Activated CD4-positive, alpha-beta T cell treated with anti-CD3 and anti-CD28 coated beads, Interleukin-2, amount 50 U/mL, for 48 hours (primary cell): ENCODE results near the gene SLC19A1.

Source experiments
- DNase-seq, 2 experiments: peaks; one replicate each; pipeline ENCODE4 v3.0.0-alpha.2; 2020

The SLC19A1 gene

DNA sequence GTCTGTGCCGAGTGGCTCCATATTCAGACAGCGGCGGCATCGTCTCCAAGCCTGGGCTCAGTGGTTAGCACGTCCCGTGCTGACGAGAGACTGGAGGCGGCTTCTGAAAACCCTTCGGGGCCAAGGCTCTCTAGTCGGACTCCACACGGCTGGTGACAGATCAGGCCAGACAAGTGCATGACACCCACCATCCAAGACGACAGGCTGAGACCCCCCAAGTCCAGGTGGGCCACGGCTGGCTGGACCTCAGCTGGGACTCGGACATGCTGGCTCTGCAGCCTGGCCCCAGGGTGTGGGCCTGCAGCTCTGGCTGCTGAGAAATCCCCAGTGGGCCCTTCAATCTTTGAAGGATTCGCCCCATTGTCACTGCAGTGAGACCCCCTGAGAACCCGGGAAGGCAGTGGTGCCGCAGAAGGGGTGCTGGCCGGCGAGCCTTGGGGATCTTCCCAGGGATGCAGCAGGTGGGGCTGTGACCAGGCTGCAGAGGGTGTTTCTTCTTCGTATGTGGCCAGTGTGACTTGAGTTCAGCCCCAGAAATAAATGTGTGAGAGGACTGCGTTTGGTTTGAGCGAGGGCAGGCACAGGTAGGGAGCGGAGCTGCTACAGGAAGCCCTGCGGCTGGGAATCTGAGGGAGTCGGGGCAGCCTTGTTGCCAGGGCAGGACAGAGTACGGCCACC is 15.9 kb upstream of the SLC19A1 start:
- DNase-seq: no peak

DNA sequence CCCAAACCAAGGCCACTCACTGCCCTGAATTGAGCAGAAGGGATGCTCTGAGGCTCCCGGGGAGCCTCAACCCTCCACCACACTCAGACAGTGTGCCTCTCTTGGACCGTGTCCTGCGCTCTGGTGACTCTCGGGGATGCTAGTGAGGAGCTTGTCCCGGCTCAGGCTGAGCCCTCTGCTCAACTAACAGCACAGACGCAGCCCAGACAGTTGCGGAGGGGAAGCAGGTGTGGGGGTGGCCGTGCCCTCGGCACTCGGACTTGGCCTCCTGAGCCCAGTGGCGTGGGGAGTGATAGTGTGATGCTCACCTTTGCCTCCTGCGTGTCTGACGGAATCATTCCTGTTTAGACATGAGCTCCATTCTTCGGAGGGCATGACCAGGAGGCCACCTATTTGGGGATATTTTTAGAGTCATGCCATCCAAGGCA is 15.4 kb upstream of the SLC19A1 start:
- no peak for DNase-seq

DNA sequence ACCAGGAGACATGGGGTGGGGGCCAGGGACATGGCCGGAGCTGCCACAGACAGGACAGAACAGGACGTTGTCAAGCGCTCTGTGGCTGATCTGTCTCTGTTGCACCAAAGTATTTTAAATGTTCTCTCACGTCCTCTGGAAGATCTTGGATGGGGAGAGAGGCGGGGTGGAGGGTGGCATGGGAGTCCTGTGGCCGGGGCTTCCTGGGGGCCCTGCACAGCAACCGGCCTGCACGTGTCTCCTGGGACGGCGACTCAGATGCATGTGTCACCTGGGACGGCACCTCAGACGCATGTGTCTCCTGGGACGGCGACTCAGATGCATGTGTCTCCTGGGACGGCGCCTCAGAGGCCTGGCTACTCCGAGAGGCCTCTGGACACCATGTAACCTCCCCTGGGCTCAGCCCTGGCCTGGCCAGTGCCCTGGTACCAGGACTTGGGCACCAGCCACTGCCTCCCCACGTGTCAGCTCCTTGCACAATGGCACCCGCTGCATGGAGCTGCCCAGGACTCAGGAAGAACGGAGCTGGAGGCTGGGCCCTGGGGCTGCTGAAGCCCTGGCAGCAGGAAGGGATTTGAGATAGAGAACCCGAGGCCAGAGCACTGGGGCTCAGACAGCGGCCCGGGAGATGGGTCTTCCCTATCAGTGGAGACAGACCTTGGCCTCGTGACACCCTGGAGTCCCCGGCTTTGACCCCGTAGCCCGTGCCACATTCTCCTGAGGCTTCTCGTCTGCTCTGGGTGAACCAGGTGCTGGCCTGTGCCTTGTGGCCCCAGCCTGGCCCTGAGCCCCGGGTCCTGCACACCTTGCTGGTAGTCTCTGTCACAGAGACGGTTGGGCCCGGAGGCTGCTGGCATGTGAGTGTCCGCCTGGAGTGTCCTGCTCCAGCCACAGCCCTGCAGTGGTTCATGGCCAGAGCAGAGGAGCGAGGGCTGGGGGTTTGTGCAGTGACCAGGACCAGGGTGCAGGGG is 14.7 kb upstream of the SLC19A1 start:
- no peak for DNase-seq

DNA sequence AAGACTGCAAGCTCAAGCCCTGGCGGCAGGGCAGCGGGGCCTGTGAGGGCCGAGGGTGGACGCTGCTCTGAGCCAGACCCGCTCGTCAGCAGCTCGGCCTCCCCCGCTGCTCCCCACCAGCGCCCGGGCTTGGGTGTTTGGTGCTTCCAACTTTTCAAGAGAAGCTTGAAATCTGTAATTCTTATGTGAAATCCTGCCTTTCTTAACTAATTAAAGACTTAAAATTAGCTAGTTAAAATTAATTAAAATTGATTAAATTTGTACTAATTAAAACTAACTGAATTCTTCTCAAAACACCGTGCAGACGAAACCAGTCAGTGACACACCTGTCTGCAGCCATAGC is 14.0 kb upstream of the SLC19A1 start:
- no peak for DNase-seq

DNA sequence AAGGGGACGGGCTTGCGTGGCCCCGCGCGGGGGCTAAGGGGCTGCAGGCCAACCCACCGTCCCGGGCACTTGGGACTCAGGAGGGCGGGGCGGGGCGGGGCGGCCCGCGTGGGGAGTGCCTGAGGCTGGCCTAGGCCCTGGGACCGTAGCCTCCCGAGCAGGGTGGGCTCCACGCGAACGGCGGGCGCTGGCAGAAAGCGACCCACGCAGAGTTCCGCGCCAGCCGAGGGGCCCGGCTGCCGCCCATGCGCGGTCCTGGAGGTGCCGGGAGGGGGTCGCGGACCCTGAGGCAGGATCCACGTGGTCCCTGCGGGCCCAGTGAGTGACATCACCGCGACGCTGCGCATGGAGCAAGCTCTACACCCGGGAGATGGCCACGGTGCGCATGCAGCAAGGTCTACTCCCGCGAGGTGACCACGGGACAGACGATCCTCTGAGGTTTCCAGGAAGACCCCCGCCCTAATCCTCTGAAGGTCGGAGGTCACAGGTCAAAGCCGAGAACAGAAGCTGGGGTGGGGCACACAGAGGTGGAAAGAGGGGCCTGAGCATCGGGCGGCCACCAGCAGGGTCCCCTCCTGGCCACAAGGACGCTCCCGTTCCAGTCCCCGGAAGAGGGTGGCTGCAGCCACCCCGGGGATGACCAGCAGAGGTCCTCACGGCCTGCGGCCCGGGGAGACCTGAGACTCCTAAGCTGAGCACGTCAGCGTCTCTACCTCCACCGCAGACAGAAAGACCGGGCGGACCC is 13.5 kb upstream of the SLC19A1 start:
- peak; percentile 56 to 66 for DNase-seq

DNA sequence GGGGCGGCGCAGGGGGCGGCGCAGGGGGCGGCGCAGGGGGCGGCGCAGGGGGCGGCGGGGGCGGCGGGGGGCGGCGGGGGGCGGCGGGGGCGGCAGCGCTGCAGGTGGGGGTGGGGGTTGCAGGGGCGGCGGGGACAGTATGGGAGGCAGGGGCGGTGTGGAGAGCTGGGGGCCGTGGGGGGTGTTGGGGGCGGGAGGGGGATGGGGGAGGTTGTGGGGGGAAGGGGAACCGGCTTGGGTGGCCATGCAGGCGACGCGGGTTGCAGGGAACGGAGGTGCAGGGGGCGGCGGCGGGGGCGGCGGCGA is 13.0 kb upstream of the SLC19A1 start:
- no peak for DNase-seq

DNA sequence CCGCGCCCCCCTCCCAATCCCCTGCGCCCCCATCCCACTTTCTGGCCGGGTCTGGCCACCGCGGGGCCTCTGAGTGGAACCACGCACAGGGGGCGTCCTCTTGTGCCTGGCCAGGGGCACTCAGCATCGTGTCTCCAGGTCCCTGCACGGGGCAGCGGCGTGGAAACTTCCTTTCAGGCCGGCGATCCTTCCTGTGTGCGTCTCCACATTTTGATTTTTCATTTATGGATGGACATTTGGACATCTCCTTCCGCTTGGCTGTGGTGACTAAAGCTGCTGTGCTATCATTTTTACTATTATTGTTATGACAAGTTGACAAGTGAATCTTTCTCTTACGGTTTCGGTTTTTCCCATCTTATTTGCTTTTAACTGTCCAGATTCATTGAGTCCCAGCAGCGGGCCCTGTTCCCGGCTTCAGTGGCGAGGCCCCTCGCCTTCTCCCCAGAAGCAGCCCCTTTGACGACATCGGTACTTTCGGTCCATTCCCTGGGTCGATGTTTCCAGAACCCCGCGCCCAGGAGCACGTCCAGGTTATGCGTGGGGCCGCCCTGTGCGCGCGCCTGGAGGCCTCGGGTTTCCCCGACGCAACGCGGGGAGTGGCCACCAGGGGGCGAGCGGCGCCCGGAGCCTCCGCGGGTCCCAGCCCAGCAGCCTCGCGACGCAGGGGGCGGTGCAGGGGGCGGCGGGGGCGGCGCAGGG is 12.4 kb upstream of the SLC19A1 start:
- peak; percentile 91 for DNase-seq

DNA sequence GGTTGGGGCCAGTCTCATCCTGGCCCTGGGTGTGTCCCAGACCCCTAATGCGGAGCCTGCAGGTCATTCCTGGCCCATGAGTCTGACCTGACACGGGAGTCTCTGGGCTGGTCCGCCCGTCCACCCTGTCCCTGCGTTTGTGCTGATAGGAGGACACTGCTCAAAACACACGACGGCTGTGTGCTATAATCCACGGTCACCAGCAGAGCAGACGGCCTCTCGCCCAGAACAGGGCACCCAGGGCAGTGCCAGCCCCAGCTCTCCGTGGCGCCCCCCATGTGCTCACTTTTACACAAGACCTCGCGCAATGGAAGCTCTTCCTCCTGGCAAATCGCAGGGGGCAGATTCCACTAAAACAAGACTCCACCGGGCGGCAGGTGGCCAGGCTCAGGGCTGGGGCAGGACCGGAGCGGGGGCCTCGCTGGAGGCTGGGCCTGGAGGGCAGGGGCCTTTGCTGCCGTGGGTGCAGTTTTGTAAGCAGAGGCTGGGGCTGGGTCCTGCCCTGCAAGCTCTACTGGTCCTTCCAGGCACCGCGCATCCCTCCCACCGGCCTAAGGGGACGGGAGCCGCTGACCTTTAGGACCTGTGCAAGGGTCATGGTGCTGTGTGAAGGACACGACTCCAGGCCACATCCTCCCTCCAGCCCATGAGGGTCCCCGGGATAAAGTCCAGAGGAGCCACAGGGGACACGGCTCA is 10.6 kb upstream of the SLC19A1 start:
- DNase-seq: no peak

DNA sequence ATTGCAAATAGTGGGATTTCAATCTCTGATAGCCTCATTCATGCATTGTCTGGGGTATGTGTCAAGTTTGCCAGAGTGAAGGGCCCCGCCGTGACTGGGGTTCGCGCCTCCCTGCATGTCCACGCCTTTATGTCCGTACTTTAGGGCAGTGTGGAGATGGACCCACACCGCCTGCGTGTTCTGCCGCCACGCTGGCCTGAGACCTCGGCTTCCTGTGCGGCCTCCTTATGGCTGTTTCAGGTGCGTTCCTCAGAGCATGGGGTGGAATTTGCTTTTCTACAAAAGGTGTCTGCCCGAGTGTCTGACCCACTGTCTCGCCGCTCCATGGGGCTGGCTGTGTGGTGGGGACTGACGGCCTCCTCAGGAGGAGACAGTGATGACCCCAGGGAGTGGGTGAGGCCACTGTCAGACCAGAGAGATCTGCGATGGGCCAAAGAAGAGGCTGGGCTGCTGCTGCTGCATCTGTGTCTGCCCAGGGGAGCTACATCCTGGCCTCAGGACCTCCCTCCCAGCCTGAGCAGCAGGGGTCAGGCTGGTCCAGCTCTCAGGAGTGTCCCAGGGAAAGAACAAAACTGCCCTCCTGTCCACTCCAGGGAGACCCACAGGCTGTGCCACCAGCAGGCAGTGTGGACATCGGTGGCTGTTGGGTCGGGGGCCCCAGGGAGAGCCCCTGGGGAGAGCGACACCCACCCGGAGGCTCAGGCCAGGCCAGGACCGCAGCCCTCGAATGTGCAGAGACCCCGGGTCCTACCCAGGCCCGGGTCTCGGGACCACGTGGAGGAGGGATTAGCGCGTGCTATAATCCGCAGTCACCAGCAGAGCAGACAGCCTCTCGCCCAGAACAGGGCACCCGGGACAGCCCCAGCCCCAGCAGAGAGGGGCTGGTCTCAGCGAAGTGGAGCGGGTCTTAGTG is 9.8 kb upstream of the SLC19A1 start:
- DNase-seq: peak; percentile 23 to 28

DNA sequence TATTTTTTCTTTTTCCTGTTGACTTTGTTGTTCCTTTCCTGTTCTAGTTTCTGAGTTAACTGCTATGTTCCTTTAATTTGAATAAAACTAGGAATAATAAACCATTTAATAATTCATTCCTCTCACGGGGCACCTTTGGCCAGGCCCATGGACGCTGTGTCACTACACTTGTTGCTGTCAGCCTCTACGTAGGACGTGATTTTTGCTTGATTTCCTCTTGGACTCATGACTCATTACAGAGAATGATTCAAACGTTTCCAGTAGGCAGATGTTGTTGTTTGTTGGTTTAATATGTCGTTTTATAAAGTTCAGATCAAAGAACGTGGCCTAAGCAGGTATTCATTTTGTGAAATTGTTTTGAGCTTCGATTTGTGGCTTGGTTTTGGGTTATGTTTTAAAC is 9.1 kb upstream of the SLC19A1 start:
- peak; percentile 48 to 49 for DNase-seq

DNA sequence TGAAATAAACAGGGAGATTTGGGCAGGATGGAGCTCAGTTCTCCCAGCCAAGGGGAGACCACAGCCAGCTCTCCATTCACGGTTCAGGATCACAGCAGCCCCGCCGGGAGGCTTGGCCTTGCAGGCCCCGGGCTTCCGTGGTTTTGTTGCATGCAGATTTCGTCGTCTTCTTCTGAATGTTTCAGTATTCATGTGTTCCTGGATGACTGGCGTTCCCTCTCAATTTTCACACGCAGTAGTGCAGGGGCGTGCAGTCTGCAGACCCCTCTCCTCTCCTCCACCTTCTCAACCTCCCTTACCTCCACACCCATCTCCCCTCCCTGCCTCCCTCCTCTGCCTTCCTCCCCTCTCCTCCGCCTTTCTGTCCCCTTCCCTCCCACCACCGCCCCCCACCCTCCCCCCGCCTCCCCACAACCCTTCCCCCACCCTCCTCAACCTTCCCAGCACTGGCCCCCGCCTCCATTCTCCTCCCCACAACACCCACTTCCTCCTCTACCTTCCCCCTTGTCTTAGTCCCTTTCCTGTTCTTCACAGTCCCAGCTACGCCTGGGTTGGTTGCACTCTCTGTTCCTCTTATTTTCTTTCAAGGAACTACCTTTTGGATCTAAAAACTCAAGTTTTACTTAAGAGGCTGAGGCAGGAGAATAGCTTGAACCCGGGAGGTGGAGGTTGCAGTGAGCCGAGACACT is 8.4 kb upstream of the SLC19A1 start:
- DNase-seq: peak; percentile 72 to 81

DNA sequence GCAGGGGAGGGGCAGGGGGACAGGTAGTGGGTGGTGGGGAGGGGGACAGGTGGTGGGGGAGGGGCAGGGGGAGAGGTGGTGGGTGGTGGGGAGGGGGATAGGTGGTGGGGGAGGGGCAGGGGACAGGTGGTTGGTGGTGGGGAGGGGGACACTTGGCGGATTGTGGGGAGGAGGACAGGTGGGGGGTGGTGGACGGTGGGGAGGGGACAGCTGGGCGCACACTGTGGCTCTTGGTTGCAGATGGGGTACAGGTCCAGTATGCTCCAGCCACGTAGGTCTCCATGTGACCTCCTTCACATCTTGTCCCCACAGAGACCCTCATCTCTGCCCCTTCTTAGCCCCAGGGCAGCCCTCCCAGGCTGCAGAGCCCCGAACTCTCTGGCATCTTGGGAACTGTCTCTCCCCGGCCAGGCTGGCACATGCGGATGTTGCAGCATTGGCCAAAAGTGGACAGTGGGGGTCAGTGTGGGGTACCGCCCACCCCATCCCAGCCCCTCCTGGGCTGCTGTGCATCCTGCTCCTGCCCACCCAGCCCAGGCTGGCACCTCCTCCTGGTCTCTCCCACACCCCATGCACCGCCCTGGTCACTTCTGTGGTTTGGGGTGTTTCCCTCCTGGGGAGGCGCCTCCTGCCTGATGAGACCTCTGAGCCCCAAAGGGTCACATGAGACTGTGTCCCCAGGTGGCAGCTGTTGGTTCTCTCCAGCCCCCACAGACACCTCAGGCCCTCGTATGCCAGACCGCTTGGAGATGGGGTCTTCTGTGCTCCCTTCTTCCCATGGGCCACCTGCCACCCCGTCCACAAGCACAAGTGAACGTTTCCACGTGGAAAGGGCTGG is 7.6 kb upstream of the SLC19A1 start:
- peak in 1 of 2 experiments; percentile 17 for DNase-seq

DNA sequence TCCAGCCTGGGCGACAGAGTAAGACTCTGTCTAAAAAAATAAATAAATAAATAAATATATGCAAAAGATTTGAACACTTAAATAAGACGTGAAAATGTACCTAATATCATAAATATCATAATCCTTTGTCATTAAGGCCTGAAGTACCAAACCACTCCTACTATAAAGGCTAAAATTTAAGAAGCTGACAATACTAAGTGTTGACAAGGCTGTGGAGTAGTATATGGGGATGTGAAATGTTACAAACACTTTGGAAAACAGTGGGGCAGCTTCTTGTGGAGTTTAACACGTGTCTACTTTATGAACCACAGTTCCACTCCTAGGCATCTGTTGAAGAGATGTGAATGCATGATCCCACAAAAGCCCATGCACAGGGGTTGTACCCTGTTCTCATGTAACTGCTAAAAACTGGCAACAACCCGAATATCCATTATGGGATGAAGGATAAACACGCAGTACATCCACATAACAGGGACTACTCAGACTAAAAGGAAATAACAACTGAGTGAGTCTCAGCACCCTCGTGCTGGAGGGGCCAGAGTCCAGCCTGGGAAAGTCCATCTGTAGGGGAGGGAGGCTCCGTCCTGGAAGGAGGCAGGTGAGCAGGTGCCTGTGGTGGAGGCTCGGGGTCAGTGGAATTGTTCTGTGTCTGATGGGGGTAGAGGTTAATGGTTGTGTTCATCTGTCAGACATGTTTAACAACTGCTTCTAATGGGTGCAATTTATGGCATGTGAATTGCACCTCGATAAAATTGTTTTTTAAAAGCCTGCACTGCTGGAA is 6.7 kb upstream of the SLC19A1 start:
- DNase-seq: no peak

DNA sequence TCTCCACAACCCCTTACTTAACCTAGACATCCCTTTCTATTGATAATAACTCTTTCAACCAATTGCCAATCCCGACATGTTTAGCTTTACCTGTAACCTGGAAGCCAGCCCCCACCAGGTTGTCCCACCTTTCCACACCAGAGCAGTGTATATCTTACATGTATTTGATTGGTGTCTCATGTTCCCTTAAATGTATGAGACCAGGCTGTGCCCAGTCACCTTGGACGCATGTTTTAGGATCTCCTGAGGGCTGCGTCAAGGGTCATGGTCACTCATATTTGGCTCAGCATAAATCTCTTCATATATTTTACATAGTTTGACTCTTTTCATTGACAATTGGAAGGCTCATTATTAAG is 5.3 kb upstream of the SLC19A1 start:
- DNase-seq: no peak

DNA sequence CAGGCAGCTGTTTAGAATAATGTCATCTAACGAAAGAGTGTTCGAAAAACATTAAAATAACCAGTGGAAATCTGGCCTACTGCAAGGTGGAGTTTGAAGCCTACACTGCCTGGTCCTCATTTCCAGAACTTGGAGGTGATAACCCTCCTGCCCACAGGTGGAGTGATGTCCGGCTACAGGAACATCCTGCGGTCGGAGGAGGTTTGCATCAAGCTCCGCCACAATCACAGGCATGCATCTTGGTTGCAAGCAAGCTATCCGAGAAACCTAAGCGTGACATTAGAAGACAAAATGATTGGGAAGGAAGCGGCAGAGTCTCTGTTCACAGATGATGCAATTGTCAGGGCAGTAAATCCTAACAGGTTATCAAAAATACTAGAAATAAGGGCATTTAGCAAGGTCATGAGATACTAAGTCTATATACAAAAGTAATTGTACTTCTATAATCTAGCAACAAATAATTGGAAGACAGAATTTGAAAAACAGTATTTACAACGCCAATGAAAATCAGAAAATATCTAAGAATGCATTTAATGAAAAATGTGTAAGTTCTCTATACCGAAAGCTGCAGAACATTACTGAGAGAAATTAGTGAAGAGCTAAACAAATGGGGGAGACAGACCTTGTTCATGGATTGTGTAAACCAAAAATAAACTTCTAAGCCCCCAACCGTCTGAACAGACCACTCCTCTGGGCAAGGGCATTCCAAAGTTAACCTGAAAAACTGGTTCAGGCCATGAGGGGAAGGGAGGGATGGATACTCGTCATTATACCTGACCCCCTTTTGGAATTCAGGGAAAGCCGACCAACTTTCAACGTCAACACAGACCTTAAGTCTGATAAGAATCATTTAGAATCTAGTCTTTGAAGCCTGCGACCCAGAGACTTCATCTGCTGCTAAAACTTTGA is 4.7 kb upstream of the SLC19A1 start:
- no peak for DNase-seq

DNA sequence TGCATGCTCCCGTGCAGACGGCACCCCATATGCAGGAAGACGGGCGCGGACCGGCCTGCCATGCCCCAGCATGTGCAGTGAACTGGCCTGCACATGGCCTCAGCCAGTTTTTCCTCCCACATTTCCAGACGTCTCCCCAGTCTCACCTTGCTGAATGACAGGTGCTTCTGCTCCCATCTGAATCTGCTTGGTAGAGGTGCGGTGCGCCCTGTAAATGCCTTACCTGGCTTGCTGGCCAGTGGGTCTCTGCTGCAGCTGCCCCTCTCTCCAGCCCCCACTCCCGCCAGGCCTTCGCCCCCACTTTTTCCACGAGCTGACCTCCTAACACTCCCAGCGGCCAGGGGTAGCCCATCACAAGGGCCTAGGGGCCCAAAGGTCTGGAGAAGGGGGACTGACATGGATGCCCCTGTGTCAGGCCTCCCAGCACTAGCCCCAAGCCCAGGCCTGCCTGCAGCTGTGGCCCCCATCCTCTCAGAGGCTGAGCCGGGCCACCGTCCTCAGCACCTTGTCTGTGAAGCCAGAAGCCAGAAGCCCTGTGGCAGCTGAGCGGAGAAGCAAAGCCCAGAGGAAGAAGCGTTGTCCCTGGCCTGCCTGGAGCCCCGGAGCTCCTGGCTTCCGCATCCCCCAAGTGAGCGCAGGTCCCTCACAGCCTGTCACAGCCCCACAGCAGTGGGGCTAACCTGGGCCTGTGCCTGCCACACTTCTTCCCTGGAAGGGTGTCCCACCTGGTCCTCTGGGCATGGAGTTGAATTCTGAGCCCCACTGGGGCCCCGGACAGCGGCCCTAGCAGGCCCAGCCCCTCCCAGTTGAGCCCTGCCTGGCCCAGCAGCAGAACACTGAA is 3.7 kb upstream of the SLC19A1 start:
- DNase-seq: no peak

DNA sequence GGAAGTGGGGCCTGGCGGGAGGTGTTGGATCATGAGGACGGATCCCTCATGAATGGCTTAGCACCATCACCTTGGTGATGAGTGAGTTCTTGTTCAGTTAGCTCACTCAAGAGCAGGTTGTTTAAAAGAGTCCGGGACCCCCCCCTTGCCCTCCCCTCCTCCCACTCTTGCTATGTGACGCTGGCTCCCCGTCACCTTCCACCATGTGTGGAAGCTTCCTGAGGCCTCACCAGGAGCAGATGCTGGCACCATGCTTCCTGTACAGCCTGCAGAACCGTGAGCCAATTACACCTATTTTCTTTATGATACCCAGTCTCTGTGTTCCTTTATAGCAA is 3.0 kb upstream of the SLC19A1 start:
- DNase-seq: no peak
